ENCODE results near the gene VPS8. TPM values are rescaled to one million over a fixed set of nuclear protein-coding genes. Genes with fewer than 3 reads are reported as not detected.

Gene VPS8
- total RNA-seq, 2 donors from 2014 or later: 40.1 to 78.0 TPM

DNA sequence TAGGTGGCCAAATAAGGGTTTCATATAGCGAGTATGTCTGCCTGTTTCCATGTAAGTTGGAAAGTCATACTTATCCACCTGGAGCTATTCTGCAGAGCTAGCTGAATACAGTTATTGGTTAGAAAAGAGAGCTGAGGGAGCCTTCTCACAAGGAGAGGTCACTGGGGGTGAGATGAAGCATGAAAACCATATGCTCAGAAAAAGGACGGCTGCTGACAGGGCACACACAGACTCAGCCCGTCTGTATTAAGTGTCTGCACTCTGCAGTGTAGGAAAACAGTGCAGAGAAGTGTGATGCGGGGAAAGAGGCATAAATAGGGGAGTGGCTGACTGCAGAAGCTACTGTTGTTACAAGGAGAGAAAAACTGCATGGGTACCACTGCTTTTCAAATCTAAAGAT lies 282.7 kb downstream of the VPS8 start:
- ATAC-seq (ENCODE audit: insufficient number of reproducible peaks, low FRiP score, low read depth) (no peak), DNase-seq (ENCODE audit: low spot score) (no peak)
- Histone ChIP-seq H3K27ac (no peak overlapping the region), H3K4me1 (ENCODE audit: control insufficient read depth in 1 of 2, low read depth in 2 of 2) (no peaks in the 10 kb centered on the region), H3K9me3 (no peaks in the 10 kb centered on the region), H3K4me3 (no peak overlapping the region), H3K36me3 (no peaks in the 10 kb centered on the region), H3K27me3 (replicated peaks; ENCODE audit: insufficient read depth) (no peaks in the 10 kb centered on the region)
- TF ChIP-seq, protein P1, sequence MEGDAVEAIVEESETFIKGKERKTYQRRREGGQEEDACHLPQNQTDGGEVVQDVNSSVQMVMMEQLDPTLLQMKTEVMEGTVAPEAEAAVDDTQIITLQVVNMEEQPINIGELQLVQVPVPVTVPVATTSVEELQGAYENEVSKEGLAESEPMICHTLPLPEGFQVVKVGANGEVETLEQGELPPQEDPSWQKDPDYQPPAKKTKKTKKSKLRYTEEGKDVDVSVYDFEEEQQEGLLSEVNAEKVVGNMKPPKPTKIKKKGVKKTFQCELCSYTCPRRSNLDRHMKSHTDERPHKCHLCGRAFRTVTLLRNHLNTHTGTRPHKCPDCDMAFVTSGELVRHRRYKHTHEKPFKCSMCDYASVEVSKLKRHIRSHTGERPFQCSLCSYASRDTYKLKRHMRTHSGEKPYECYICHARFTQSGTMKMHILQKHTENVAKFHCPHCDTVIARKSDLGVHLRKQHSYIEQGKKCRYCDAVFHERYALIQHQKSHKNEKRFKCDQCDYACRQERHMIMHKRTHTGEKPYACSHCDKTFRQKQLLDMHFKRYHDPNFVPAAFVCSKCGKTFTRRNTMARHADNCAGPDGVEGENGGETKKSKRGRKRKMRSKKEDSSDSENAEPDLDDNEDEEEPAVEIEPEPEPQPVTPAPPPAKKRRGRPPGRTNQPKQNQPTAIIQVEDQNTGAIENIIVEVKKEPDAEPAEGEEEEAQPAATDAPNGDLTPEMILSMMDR (IDR thresholded peaks at IDR 0.05): no peak

Other genes starting within 250 kb of the VPS8 start
- gene MAGEF1, start 100.1 kb upstream of the VPS8 start, total RNA-seq: 10 to 100 TPM; 26.1 TPM

All from thoracic aorta (tissue), 2 donors.